H1 (cell line): Measurements from ENCODE around the gene TMEM63A. TPM values are rescaled to one million over a fixed set of nuclear protein-coding genes. Genes with fewer than 3 reads are reported as not detected.

Source experiments
- CTCF ChIA-PET: fragments of 300-600 bp; sonication (Branson Sonifier 250); formaldehyde crosslinking; loops from one replicate; lab custom pipeline; 2021; ENCODE audit not compliant: partially characterized antibody; lab: Charles Lee
- POLR2A ChIA-PET: fragments of 300-600 bp; sonication (Branson Sonifier 250); formaldehyde crosslinking; loops from one replicate; lab custom pipeline; 2021; ENCODE audit warnings: inconsistent platforms; ENCODE audit not compliant: partially characterized antibody; lab: Charles Lee
- DNase-seq, 2 experiments: peaks; one replicate each; pipeline versions ENCODE4 v3.0.0 to v3.0.0-alpha.2; 2010 to 2022; ENCODE audit warnings: low spot score in 2 of 2, low read depth in 1 of 2, mixed read lengths in 1 of 2
- FAIRE-seq: peaks from 2 replicates; lab custom pipeline; 2011; peaks lifted over from hg19 to GRCh38; lab: Jason Lieb, UNC
- H2AFZ ChIP-seq: 2 replicates; pipeline ENCODE4 v1.8.1; 2012; ENCODE audit warnings: low read length, inconsistent platforms
- H2AK5ac ChIP-seq: 2 replicates; pipeline ENCODE4 v1.6.1; 2013; ENCODE audit warnings: low read depth, low read length
- H2BK120ac ChIP-seq: replicated peaks from 2 replicates; pipeline ENCODE3; 2013; ENCODE audit warnings: low read depth, low read length, inconsistent platforms
- H2BK12ac ChIP-seq: 2 replicates; pipeline ENCODE4 v1.6.1; 2013; ENCODE audit warnings: low read depth, low read length
- H2BK15ac ChIP-seq: 2 replicates; pipeline ENCODE4 v1.6.1; 2013; ENCODE audit warnings: low read length
- H2BK20ac ChIP-seq: 2 replicates; pipeline ENCODE4 v1.6.1; 2013; ENCODE audit warnings: low read length
- H2BK5ac ChIP-seq: 2 replicates; pipeline ENCODE4 v1.6.1; 2013; ENCODE audit warnings: low read depth, low read length
- H3K14ac ChIP-seq: 2 replicates; pipeline ENCODE4 v1.6.1; 2013; ENCODE audit warnings: inconsistent platforms; ENCODE audit not compliant: insufficient read length
- H3K18ac ChIP-seq: 2 replicates; pipeline ENCODE4 v1.6.1; 2013; ENCODE audit warnings: low read length; ENCODE audit errors: extremely low read depth
- H3K23ac ChIP-seq: 2 replicates; pipeline ENCODE4 v1.6.1; 2013; ENCODE audit warnings: inconsistent platforms; ENCODE audit not compliant: insufficient read length
- H3K23me2 ChIP-seq: 2 replicates; pipeline ENCODE4 v1.6.1; 2013; ENCODE audit warnings: low read depth, low read length
- H3K27ac ChIP-seq: 2 replicates; pipeline ENCODE4 v1.6.1; 2011; ENCODE audit warnings: low read depth, low read length, inconsistent platforms
- H3K27me3 ChIP-seq, 4 experiments: replicated peaks in 1 of 4; 1 replicate in 1 of 4; 2 replicates in 3 of 4; pipeline versions ENCODE4 v1.6.1 to v1.8.1; 2011 to 2013; ENCODE audit warnings: low read length in 3 of 4, mild to moderate bottlenecking in 3 of 4, inconsistent platforms in 2 of 4, mixed read lengths in 2 of 4, moderate library complexity in 1 of 4; ENCODE audit not compliant: control insufficient read depth in 3 of 4, insufficient read depth in 3 of 4; ENCODE audit errors: extremely low read depth in 1 of 4
- H3K36me3 ChIP-seq, 4 experiments: 2 replicates each; pipeline versions ENCODE4 v1.6.1 to v1.8.1; 2011 to 2013; ENCODE audit warnings: mild to moderate bottlenecking in 4 of 4, low read length in 3 of 4, moderate library complexity in 2 of 4, control low read depth in 1 of 4, inconsistent platforms in 1 of 4; ENCODE audit not compliant: insufficient read depth in 4 of 4, control insufficient read depth in 2 of 4
- H3K4ac ChIP-seq: replicated peaks from 2 replicates; pipeline ENCODE3; 2013; ENCODE audit warnings: low read length, low read depth, mixed read lengths, inconsistent platforms; ENCODE audit not compliant: insufficient read length
- H3K4me1 ChIP-seq, 4 experiments: replicated peaks in 1 of 4; 1 replicate in 1 of 4; 2 replicates in 3 of 4; pipeline versions ENCODE4 v1.6.1 to v1.8.1; 2011 to 2013; ENCODE audit warnings: low read length in 3 of 4, inconsistent platforms in 2 of 4, mixed read lengths in 1 of 4; ENCODE audit not compliant: insufficient read depth in 4 of 4, control insufficient read depth in 3 of 4
- H3K4me2 ChIP-seq, 2 experiments: 2 replicates each; pipeline versions ENCODE4 v1.6.1 to v1.8.1; 2011 to 2013; ENCODE audit warnings: low read depth in 2 of 2, low read length in 2 of 2, control low read depth in 1 of 2, inconsistent platforms in 1 of 2, mild to moderate bottlenecking in 1 of 2; ENCODE audit not compliant: insufficient read depth in 1 of 2
- H3K4me3 ChIP-seq, 4 experiments: fragments of 200-600, 300-600 bp in 1 of 4; sonication (generic), shearing (Covaris generic), sonication (Bioruptor Twin) in 1 of 4; 2 replicates each; pipeline versions ENCODE4 v1.5.1 to v1.8.1; 2011 to 2016; ENCODE audit warnings: low read length in 4 of 4, low read depth in 3 of 4, control low read depth in 2 of 4, inconsistent platforms in 2 of 4, mild to moderate bottlenecking in 2 of 4, mixed read lengths in 1 of 4, moderate library complexity in 1 of 4; ENCODE audit not compliant: insufficient read depth in 2 of 4; ENCODE audit errors: extremely low read depth in 1 of 4
- H3K56ac ChIP-seq: replicated peaks from 2 replicates; pipeline ENCODE3; 2013; ENCODE audit warnings: low read depth, mild to moderate bottlenecking, mixed read lengths, low read length, inconsistent platforms; ENCODE audit not compliant: insufficient read length
- H3K79me1 ChIP-seq: 2 replicates; pipeline ENCODE4 v1.6.1; 2013; ENCODE audit warnings: low read depth, low read length, control low read depth
- H3K79me2 ChIP-seq, 2 experiments: 2 replicates each; pipeline versions ENCODE4 v1.6.1 to v1.8.1; 2012 to 2013; ENCODE audit warnings: low read length in 2 of 2, mild to moderate bottlenecking in 2 of 2, inconsistent platforms in 1 of 2; ENCODE audit not compliant: insufficient read depth in 2 of 2, control insufficient read depth in 1 of 2
- H3K9ac ChIP-seq, 4 experiments: replicated peaks in 1 of 4; 1 replicate in 1 of 4; 2 replicates in 3 of 4; pipeline versions ENCODE4 v1.6.1 to v1.8.1; 2011 to 2013; ENCODE audit warnings: low read depth in 3 of 4, low read length in 3 of 4, control low read depth in 2 of 4, mild to moderate bottlenecking in 2 of 4, moderate library complexity in 2 of 4, inconsistent platforms in 1 of 4; ENCODE audit errors: extremely low read depth in 1 of 4
- H3K9me3 ChIP-seq, 2 experiments: 2 replicates each; pipeline versions ENCODE4 v1.6.1 to v1.8.1; 2012 to 2013; ENCODE audit warnings: mild to moderate bottlenecking in 2 of 2, moderate library complexity in 2 of 2, control low read depth in 1 of 2, inconsistent platforms in 1 of 2, low read depth in 1 of 2, low read length in 1 of 2, mixed read lengths in 1 of 2; ENCODE audit not compliant: insufficient read depth in 2 of 2
- H4K20me1 ChIP-seq, 2 experiments: replicated peaks in 1 of 2; 2 replicates each; pipeline versions ENCODE3 to v1.8.1; 2011 to 2013; ENCODE audit warnings: inconsistent platforms in 2 of 2, low read length in 2 of 2, mild to moderate bottlenecking in 1 of 2; ENCODE audit not compliant: insufficient read depth in 2 of 2, control insufficient read depth in 1 of 2
- H4K5ac ChIP-seq: 2 replicates; pipeline ENCODE4 v1.6.1; 2013; ENCODE audit warnings: low read length, low read depth, mixed read lengths, inconsistent platforms; ENCODE audit not compliant: insufficient read length
- H4K8ac ChIP-seq: 2 replicates; pipeline ENCODE4 v1.8.0; 2013; ENCODE audit warnings: mild to moderate bottlenecking, moderate library complexity, low read length, inconsistent platforms; ENCODE audit not compliant: insufficient read depth; ENCODE audit errors: extremely low read depth
- H4K91ac ChIP-seq: replicated peaks from 2 replicates; pipeline ENCODE3; 2013; ENCODE audit warnings: low read length, mixed read lengths, inconsistent platforms; ENCODE audit not compliant: insufficient read length
- JUN ChIP-seq: IDR thresholded peaks from 2 replicates; pipeline ENCODE4 v1.6.1; 2011; ENCODE audit warnings: low read depth, mild to moderate bottlenecking, improper control_type of control experiment, low read length
- RBBP5 ChIP-seq: IDR thresholded peaks from 2 replicates; pipeline ENCODE4 v1.7.1; 2012; ENCODE audit warnings: low read depth, mild to moderate bottlenecking, inconsistent platforms, low read length, moderate library complexity, borderline replicate concordance
- SP2 ChIP-seq: IDR thresholded peaks from 2 replicates; pipeline ENCODE4 v1.6.1; 2012; ENCODE audit warnings: mild to moderate bottlenecking, low read length, inconsistent platforms
- WGBS, 2 experiments: shearing (Covaris generic) in 1 of 2; methylation state at CpG; one replicate each; pipeline versions ENCODE4 v1.1.6 to v1.1.7; 2013 to 2015; ENCODE audit warnings: low lambda C conversion rate in 2 of 2, mixed read lengths in 2 of 2, inconsistent platforms in 1 of 2, low coverage in 1 of 2, missing lambda C conversion rate in 1 of 2; ENCODE audit not compliant: insufficient replicate concordance in 2 of 2, insufficient coverage in 1 of 2, insufficient read length in 1 of 2; ENCODE audit errors: extremely low coverage in 1 of 2, missing lambda C conversion rate in 1 of 2; 5-methylcytosine and 5-hydroxymethylcytosine counted together
- polyA plus RNA-seq, 7 experiments: library from polyadenylated mRNA; depleted of rRNA in 3 of 7; stranded (reverse) in 5 of 7; unstranded in 2 of 7; fragments of >200 nt in 5 of 7; fragments of 200-250 nt in 2 of 7; gene quantifications; 1 replicate in 5 of 7; 2 replicates in 1 of 7; 4 replicates in 1 of 7; pipeline versions ENCODE4 v1.2.1 to v1.2.3, GENCODE V29; 2011 to 2013; ENCODE audit warnings: missing spikeins in 2 of 7, mixed read lengths in 2 of 7
- total RNA-seq: library from RNA; stranded (reverse); fragmentation: NEBNext Ultra II Directional; extraction: Animal tissue kit (Norgen Biotek cat#: 25700); gene quantifications from 2 replicates; pipeline ENCODE4 v1.2.1, GENCODE V29; 2021

Gene TMEM63A
- total and polyA plus RNA-seq, 2 of the 8 experiments (the other 6 are each of a cell fraction or from before 2014, with no cell fraction given), result 26.1 to 55.4 TPM

- Histone ChIP-seq H3K56ac (no peak overlapping the region), H3K23ac (no peak overlapping the region), H2BK120ac (no peak overlapping the region), H3K9me3 (no peaks in the 10 kb centered on the region), H3K36me3 (peaks cover 0 to 5% (median 0%) of the 10 kb centered on the region in 4 experiments; a peak in 3 of 8 replicates), H2AK5ac (no peak overlapping the region), H3K14ac (no peak overlapping the region), H3K79me1 (peaks cover 24% of the 10 kb centered on the region), H4K8ac (no peak overlapping the region), H3K4me1 (peaks cover 9 to 20% (median 15%) of the 10 kb centered on the region in 4 experiments), H3K9ac (no peak overlapping the region), H4K20me1 (peaks cover 2 to 13% of the 10 kb centered on the region in 2 experiments), H4K91ac (no peak overlapping the region), H3K27ac (no peak overlapping the region), H4K5ac (no peak overlapping the region), H2BK20ac (no peak overlapping the region), H2AFZ (no peak overlapping the region), H3K79me2 (peaks cover 0 to 13% of the 10 kb centered on the region in 2 experiments; a peak in 2 of 4 replicates), H2BK12ac (no peak overlapping the region), H3K18ac (no peak overlapping the region), H3K23me2 (no peaks in the 10 kb centered on the region; the same call in 1 of the 2 replicates), H3K4ac (no peak overlapping the region), H2BK15ac (no peak overlapping the region), H3K27me3 (peaks cover 0 to 2% (median 1%) of the 10 kb centered on the region in 4 experiments; a peak in 2 of 7 replicates), H2BK5ac (no peak overlapping the region; the same call in 1 of the 2 replicates), H3K4me2 (no peak overlapping the region), H3K4me3 (no peak overlapping the region)
- ChIA-PET CTCF (interaction anchor here (0.5 to 21.3 kb wide), 42 partner anchors 10 to 405 kb away, joined by 3 to 406 read pairs (median 4); partner anchors contain the start of genes LEFTY1, PYCR2 and SRP9), POLR2A (interaction anchor here (0.8 to 1.7 kb wide), 7 partner anchors 25 to 68 kb away, joined by 3 to 5 read pairs (median 4); partner anchors contain the start of gene PYCR2)
- no peak for DNase-seq
- 92% methylated on average over 12 of the region's 12 CpGs; no CpG with 5 or more reads in 1 of the 2 experiments for WGBS, 2 experiments
- no peak for TF ChIP-seq JUN
- no peak for TF ChIP-seq RBBP5
- no peak for TF ChIP-seq SP2
- no peak for FAIRE-seq
Observed at GRCh38 chr1:225876900-225877510, 5.2 kb downstream of the TMEM63A start.
